ENCODE results near the gene ATP5F1E. TPM values are rescaled to one million over a fixed set of nuclear protein-coding genes. Genes with fewer than 3 reads are reported as not detected.

The ATP5F1E gene
- total and polyA plus RNA-seq, 10 of the 15 experiments (the other 5 are each of a cell fraction or from before 2014, with no cell fraction given) = 49.0 to 407 (median 117) TPM

- H3K4me1 ChIP-seq (ENCODE audit: control insufficient read depth, insufficient read depth, low read length) = peaks cover 10% of the 10 kb centered on the region
- no peaks in the 10 kb centered on the region for H3K27me3 ChIP-seq (replicated peaks in 1 of 2; ENCODE audit: control insufficient read depth in 2 of 2, insufficient read depth in 2 of 2, low read length in 1 of 2)
- no peak for FAIRE-seq
- DNase-seq (ENCODE audit: low read depth, low spot score) = no peak
- H3K4me2 ChIP-seq (ENCODE audit: control insufficient read depth, insufficient read depth) = no peak overlapping the region
- H4K20me1 ChIP-seq (ENCODE audit: control insufficient read depth, insufficient read depth) = no peaks in the 10 kb centered on the region
- no TSS peak for BruUV-seq (replicated peaks)
- no peak overlapping the region for H3K4me3 ChIP-seq
- ChIA-PET RAD21 (ENCODE audit: unreplicated experiment) (no interaction called here), SMC1A (ENCODE audit: uncharacterized antibody, unreplicated experiment) (interaction anchor here (0.6 to 1.5 kb wide), 3 partner anchors 8 to 100 kb away, joined by 3 read pairs; no protein-coding TSS in a partner anchor), POLR2A (interaction anchor here (1.6 kb wide), 1 partner anchor 79 kb away, joined by 4 read pairs; no protein-coding TSS in a partner anchor), CTCF (no interaction called here)
- H3K27ac ChIP-seq (ENCODE audit: control insufficient read depth, insufficient read depth) = no peak overlapping the region
- H3K9ac ChIP-seq (ENCODE audit: control insufficient read depth, insufficient read depth, low read length) = no peak overlapping the region
- no peak overlapping the region for H2AFZ ChIP-seq (ENCODE audit: control insufficient read depth, low read depth, low read length)
- H3K36me3 ChIP-seq (ENCODE audit: control insufficient read depth in 2 of 2, insufficient read depth in 2 of 2, low read length in 1 of 2) = peaks cover 23 to 34% of the 10 kb centered on the region in 2 experiments
- TF ChIP-seq ATF3 (IDR thresholded peaks at IDR 0.05; ENCODE audit: borderline replicate concordance, extremely low read depth, low read depth, low read length) (no peak), SUPT20H (IDR thresholded peaks at IDR 0.05; ENCODE audit: borderline replicate concordance, control insufficient read depth, low read depth, low read length) (no peak), CTCF (IDR thresholded peaks at IDR 0.05 in 2 of 3, conservative IDR thresholded peaks at IDR 0.05 in 1 of 3; ENCODE audit: control insufficient read depth in 2 of 3, extremely low read depth in 1 of 3, insufficient read depth in 1 of 3, low read depth in 3 of 3, low read length in 3 of 3) (no peak), STAT1 (conservative IDR thresholded peaks at IDR 0.05) (no peak), EGR1 (IDR thresholded peaks at IDR 0.05; ENCODE audit: borderline replicate concordance in 1 of 2, low read depth in 2 of 2, low read length in 2 of 2) (no peak), CBX3 (IDR thresholded peaks at IDR 0.05; ENCODE audit: borderline replicate concordance, low read depth) (no peak)
- intact Hi-C loops (cut with micrococcal nuclease; ENCODE audit: unreplicated experiment) = loop anchor here (10.0 kb wide), 2 partner anchors 48 to 332 kb away; partner anchors contain the start of genes ATP5F1E and STX16
- H3K79me2 ChIP-seq (ENCODE audit: control insufficient read depth, insufficient read depth, low read length) = peaks cover 44% of the 10 kb centered on the region
- in situ Hi-C loops (cut with MboI) = no loop called here
- WGBS (ENCODE audit: insufficient coverage, insufficient replicate concordance, low lambda C conversion rate, missing lambda C conversion rate) = 88% methylated on average over 9 of the region's 9 CpGs
- H3K9me3 ChIP-seq (replicated peaks; ENCODE audit: control insufficient read depth, insufficient read depth, low read length) = no peaks in the 10 kb centered on the region
- no peak for ATAC-seq
These were observed 45.7 kb downstream of the ATP5F1E start for GRCh38 chr20:58986286-58986967.

Measured in GM12878 (cell line).